Fibroblast of pulmonary artery (primary cell): ENCODE results near the gene C2orf76.

ENCODE experiments used
- DNase-seq: peaks from one replicate; pipeline ENCODE4 v3.0.0-alpha.2; 2010; ENCODE audit warnings: low read depth
- H3K4me3 ChIP-seq: replicated peaks from 2 replicates; pipeline ENCODE4 v1.5.1; 2011; ENCODE audit warnings: low read depth, mild to moderate bottlenecking, control low read depth, low read length, moderate library complexity
- CTCF ChIP-seq: IDR thresholded peaks from 2 replicates; pipeline ENCODE4 v1.5.1; 2011; ENCODE audit warnings: mild to moderate bottlenecking, control low read depth, low read length, inconsistent platforms; ENCODE audit errors: missing control alignments

C2orf76 gene

GRCh38 chr2:119337749-119338148 is 28.9 kb downstream of the C2orf76 start:
- no peak for DNase-seq
- no peak for TF ChIP-seq CTCF
- H3K4me3 ChIP-seq: no peak overlapping the region

- no peak overlapping the region for H3K4me3 ChIP-seq
- no peak for TF ChIP-seq CTCF
- no peak for DNase-seq
These were observed 32.8 kb downstream of the C2orf76 start for GRCh38 chr2:119333833-119334232.

GRCh38 chr2:119333360-119333759 is 33.3 kb downstream of the C2orf76 start:
- H3K4me3 ChIP-seq: no peak overlapping the region
- TF ChIP-seq CTCF: no peak
- DNase-seq: peak; percentile 8

GRCh38 chr2:119332953-119333352 is 33.7 kb downstream of the C2orf76 start:
- DNase-seq: no peak
- TF ChIP-seq CTCF: no peak

GRCh38 chr2:119327431-119327830 is 39.2 kb downstream of the C2orf76 start:
- TF ChIP-seq CTCF: no peak
- no peak overlapping the region for H3K4me3 ChIP-seq
- DNase-seq: no peak

More at GRCh38 chr2:119332953-119333352, 33.7 kb downstream of the C2orf76 start:
- H3K4me3 ChIP-seq: no peak overlapping the region

GRCh38 chr2:119326938-119327337 is 39.7 kb downstream of the C2orf76 start:
- no peak for TF ChIP-seq CTCF
- no peak for DNase-seq
- H3K4me3 ChIP-seq: no peak overlapping the region

- TF ChIP-seq CTCF: no peak
- H3K4me3 ChIP-seq: no peak overlapping the region
- DNase-seq: no peak
These were observed 41.9 kb downstream of the C2orf76 start for GRCh38 chr2:119324685-119325270.
